Stimulated activated CD4-positive, alpha-beta T cell treated with anti-CD3 and anti-CD28 coated beads, TNF-alpha, amount 100 ng/mL, for 48 hours (primary cell): ENCODE results near the gene DCTN3.

ENCODE experiments used
- DNase-seq, 3 donors: peaks; one replicate each; pipeline ENCODE4 v3.0.0-alpha.2; 2020; ENCODE audit warnings: low read depth in 3 of 3

DCTN3 gene

GRCh38 chr9:34573599-34574325 is 46.5 kb downstream of the DCTN3 start:
- DNase-seq = no peak

GRCh38 chr9:34572628-34573027 is 47.7 kb downstream of the DCTN3 start:
- DNase-seq = no peak

GRCh38 chr9:34572092-34572491 is 48.2 kb downstream of the DCTN3 start:
- no peak for DNase-seq

- no peak for DNase-seq
These were observed 48.8 kb downstream of the DCTN3 start for GRCh38 chr9:34571481-34571810.

GRCh38 chr9:34570809-34571480 is 49.4 kb downstream of the DCTN3 start:
- no peak for DNase-seq

- no peak for DNase-seq
These were observed 49.9 kb downstream of the DCTN3 start for GRCh38 chr9:34570376-34570775.

- DNase-seq = no peak
These were observed 51.5 kb downstream of the DCTN3 start for GRCh38 chr9:34568774-34569173.

- DNase-seq = no peak
These were observed 52.2 kb downstream of the DCTN3 start for GRCh38 chr9:34568133-34568532.

- DNase-seq = no peak
These were observed 53.3 kb downstream of the DCTN3 start for GRCh38 chr9:34566972-34567371.

GRCh38 chr9:34566322-34566721 is 54.0 kb downstream of the DCTN3 start:
- no peak for DNase-seq

GRCh38 chr9:34565856-34566255 is 54.4 kb downstream of the DCTN3 start:
- DNase-seq = no peak

GRCh38 chr9:34564617-34565016 is 55.7 kb downstream of the DCTN3 start:
- no peak for DNase-seq
